ENCODE results near the gene RELN.

Gene RELN

GRCh38 chr7:103777440-103777839, 212.0 kb downstream of the RELN start:
- no peak for DNase-seq

- no peak for DNase-seq
Measured at GRCh38 chr7:103773726-103774125, 215.7 kb downstream of the RELN start.

- DNase-seq = no peak
Measured at GRCh38 chr7:103772171-103772773, 217.2 kb downstream of the RELN start.

GRCh38 chr7:103771294-103771693, 218.2 kb downstream of the RELN start:
- no peak for DNase-seq

- no peak for DNase-seq
Measured at GRCh38 chr7:103766660-103767059, 222.8 kb downstream of the RELN start.

- DNase-seq = no peak
Measured at GRCh38 chr7:103765901-103766300, 223.6 kb downstream of the RELN start.

- no peak for DNase-seq
Measured at GRCh38 chr7:103764901-103765300, 224.6 kb downstream of the RELN start.

GRCh38 chr7:103762877-103763276, 226.6 kb downstream of the RELN start:
- no peak for DNase-seq

- no peak for DNase-seq
Measured at GRCh38 chr7:103762065-103762760, 227.2 kb downstream of the RELN start.

- peak; percentile 4 for DNase-seq
Measured at GRCh38 chr7:103752995-103753394, 236.5 kb downstream of the RELN start.

GRCh38 chr7:103751311-103751880, 238.1 kb downstream of the RELN start:
- no peak for DNase-seq

- no peak for DNase-seq
Measured at GRCh38 chr7:103748680-103749079, 240.8 kb downstream of the RELN start.

- no peak for DNase-seq
Measured at GRCh38 chr7:103735377-103735776, 254.1 kb downstream of the RELN start.

GRCh38 chr7:103731169-103731568, 258.3 kb downstream of the RELN start:
- DNase-seq = no peak

- DNase-seq = no peak
Measured at GRCh38 chr7:103729026-103729425, 260.4 kb downstream of the RELN start.

GRCh38 chr7:103727982-103728610, 261.4 kb downstream of the RELN start:
- no peak for DNase-seq

GRCh38 chr7:103719070-103719469, 270.4 kb downstream of the RELN start:
- DNase-seq = no peak

GRCh38 chr7:103718482-103719061, 270.9 kb downstream of the RELN start:
- no peak for DNase-seq

- DNase-seq = no peak
Measured at GRCh38 chr7:103717574-103717973, 271.9 kb downstream of the RELN start.

GRCh38 chr7:103715376-103716120, 273.9 kb downstream of the RELN start:
- DNase-seq = no peak

GRCh38 chr7:103714376-103714927, 275.0 kb downstream of the RELN start:
- DNase-seq = no peak

GRCh38 chr7:103712991-103713778, 276.3 kb downstream of the RELN start:
- DNase-seq = no peak
